ENCODE data around the gene SPANXN3.
"Not testable (repeated sequence)": the region's sequence is repeated elsewhere in the genome, so short reads cannot be mapped to it uniquely, and the experiment has no call there.

SPANXN3 gene

GRCh38 chrX:143517375-143517774, at the start of gene SPANXN3:
Gene SPANXN3 (minus strand): TSS chrX:143517475. CDS start chrX:143517391, 84 bp downstream.
- DNase-seq = not testable (repeated sequence)

GRCh38 chrX:143536176-143536575, 18.9 kb upstream of the SPANXN3 start:
- no peak for DNase-seq

GRCh38 chrX:143502196-143502595, 15.1 kb downstream of the SPANXN3 start:
- DNase-seq = not testable (repeated sequence)

- no peak for DNase-seq
Measured at GRCh38 chrX:143500751-143501150, 16.5 kb downstream of the SPANXN3 start.

- DNase-seq = no peak
Measured at GRCh38 chrX:143486105-143486504, 31.2 kb downstream of the SPANXN3 start.

GRCh38 chrX:143476751-143477150, 40.5 kb downstream of the SPANXN3 start:
- DNase-seq = no peak

- DNase-seq = no peak
Measured at GRCh38 chrX:143472347-143472938, 44.8 kb downstream of the SPANXN3 start.

GRCh38 chrX:143466130-143466529, 51.1 kb downstream of the SPANXN3 start:
- no peak for DNase-seq

- no peak for DNase-seq
Measured at GRCh38 chrX:143462696-143463095, 54.6 kb downstream of the SPANXN3 start.

GRCh38 chrX:143461606-143462005, 55.7 kb downstream of the SPANXN3 start:
- no peak for DNase-seq

Data from NCI-H1930 (cell line).